Type B pancreatic cell (in vitro differentiated cells): Measurements from ENCODE around the gene PAK1. TPM values are rescaled to one million over a fixed set of nuclear protein-coding genes. Genes with fewer than 3 reads are reported as not detected.

ENCODE experiments used
- DNase-seq: peaks from one replicate; pipeline ENCODE4 v3.0.0; 2021; ENCODE audit warnings: mixed read lengths; ENCODE audit not compliant: unreplicated experiment; ENCODE audit errors: extremely low spot score
- H3K27ac Mint-ChIP-seq: 2 replicates; pipeline ENCODE4 v1.8.0; 2021; ENCODE audit warnings: mild to moderate bottlenecking, mixed read lengths
- H3K27me3 Mint-ChIP-seq: 2 replicates; pipeline ENCODE4 v1.8.0; 2021; ENCODE audit warnings: mixed read lengths
- H3K36me3 Mint-ChIP-seq: 2 replicates; pipeline ENCODE4 v1.8.0; 2021; ENCODE audit warnings: mixed read lengths
- H3K4me1 Mint-ChIP-seq: one replicate; pipeline ENCODE4 v1.8.0; 2021; ENCODE audit warnings: mixed read lengths; ENCODE audit not compliant: unreplicated experiment
- H3K4me3 Mint-ChIP-seq: 2 replicates; pipeline ENCODE4 v1.8.0; 2021; ENCODE audit warnings: mild to moderate bottlenecking, mixed read lengths
- H3K9me3 Mint-ChIP-seq: 2 replicates; pipeline ENCODE4 v1.8.0; 2021; ENCODE audit warnings: mixed read lengths
- total RNA-seq: library from RNA; stranded (reverse); gene quantifications from 2 replicates; pipeline ENCODE4 v1.2.1, GENCODE V29; 2021; ENCODE audit warnings: low replicate concordance
- TF ChIP-seq, protein P1 (sequence below): fragments of 200-600 bp; sonication (generic); conservative IDR thresholded peaks from 2 replicates; pipeline ENCODE4 v1.5.0; 2021; ENCODE audit warnings: antibody characterized with exemption, mild to moderate bottlenecking

The PAK1 gene
- total RNA-seq, 1 donor from 2014 or later = 70.3 TPM

GRCh38 chr11:77374611-77375031 is 99.3 kb downstream of the PAK1 start:
- Mint-ChIP-seq H3K27ac (no peak overlapping the region), H3K4me1 (peaks cover 3% of the 10 kb centered on the region), H3K9me3 (no peaks in the 10 kb centered on the region), H3K4me3 (no peak overlapping the region), H3K36me3 (peaks cover 16% of the 10 kb centered on the region), H3K27me3 (no peaks in the 10 kb centered on the region)
- TF ChIP-seq, protein P1, sequence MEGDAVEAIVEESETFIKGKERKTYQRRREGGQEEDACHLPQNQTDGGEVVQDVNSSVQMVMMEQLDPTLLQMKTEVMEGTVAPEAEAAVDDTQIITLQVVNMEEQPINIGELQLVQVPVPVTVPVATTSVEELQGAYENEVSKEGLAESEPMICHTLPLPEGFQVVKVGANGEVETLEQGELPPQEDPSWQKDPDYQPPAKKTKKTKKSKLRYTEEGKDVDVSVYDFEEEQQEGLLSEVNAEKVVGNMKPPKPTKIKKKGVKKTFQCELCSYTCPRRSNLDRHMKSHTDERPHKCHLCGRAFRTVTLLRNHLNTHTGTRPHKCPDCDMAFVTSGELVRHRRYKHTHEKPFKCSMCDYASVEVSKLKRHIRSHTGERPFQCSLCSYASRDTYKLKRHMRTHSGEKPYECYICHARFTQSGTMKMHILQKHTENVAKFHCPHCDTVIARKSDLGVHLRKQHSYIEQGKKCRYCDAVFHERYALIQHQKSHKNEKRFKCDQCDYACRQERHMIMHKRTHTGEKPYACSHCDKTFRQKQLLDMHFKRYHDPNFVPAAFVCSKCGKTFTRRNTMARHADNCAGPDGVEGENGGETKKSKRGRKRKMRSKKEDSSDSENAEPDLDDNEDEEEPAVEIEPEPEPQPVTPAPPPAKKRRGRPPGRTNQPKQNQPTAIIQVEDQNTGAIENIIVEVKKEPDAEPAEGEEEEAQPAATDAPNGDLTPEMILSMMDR = no peak
- no peak for DNase-seq

DNA sequence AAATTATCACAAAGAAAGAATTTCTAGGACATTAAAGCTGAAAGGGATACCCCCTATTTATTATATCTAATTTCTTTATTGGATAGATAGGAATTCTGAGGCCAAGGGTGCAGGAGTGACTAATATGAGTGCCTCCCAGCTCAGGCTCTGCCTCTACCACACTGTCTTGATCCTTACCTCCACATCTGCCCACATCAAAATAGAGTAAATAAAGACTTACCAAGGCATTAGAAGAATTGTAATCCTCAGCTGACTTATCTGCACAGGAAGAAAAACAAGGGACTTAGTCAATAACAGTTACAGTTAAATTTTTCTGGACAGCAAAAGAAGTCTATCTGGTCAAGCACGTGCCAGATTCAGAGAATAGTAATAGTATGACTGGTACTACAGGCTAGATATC is 99.8 kb downstream of the PAK1 start:
- H3K36me3 Mint-ChIP-seq = peaks cover 12% of the 10 kb centered on the region
- no peaks in the 10 kb centered on the region for H3K4me1 Mint-ChIP-seq
- TF ChIP-seq, protein P1 = no peak
- no peak for DNase-seq
- H3K9me3 Mint-ChIP-seq = no peaks in the 10 kb centered on the region
- H3K27me3 Mint-ChIP-seq = no peaks in the 10 kb centered on the region
- no peak overlapping the region for H3K4me3 Mint-ChIP-seq
- H3K27ac Mint-ChIP-seq = no peak overlapping the region

DNA sequence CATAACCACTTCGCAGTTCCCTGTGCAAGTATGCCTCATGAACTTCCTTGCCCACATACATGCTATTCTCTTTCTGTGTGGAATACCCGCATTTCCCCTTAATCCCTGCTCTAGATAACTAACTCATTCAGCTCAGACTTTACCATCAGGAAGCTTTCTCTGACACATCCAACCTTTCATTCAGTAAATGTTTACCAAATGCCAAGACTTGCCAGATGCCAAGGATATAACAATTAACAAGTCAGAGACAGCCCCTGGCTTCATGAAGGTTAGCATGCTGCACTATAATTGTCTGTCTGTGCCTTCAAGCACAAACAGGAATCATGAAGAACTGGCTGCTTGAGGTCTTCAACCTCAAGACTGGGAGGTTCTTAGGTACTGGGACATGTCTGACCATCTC is 101.2 kb downstream of the PAK1 start:
- TF ChIP-seq, protein P1 = no peak
- no peak overlapping the region for H3K4me3 Mint-ChIP-seq
- H3K27ac Mint-ChIP-seq = no peak overlapping the region
- H3K36me3 Mint-ChIP-seq = peaks cover 13% of the 10 kb centered on the region
- H3K4me1 Mint-ChIP-seq = no peaks in the 10 kb centered on the region
- no peaks in the 10 kb centered on the region for H3K27me3 Mint-ChIP-seq
- DNase-seq = no peak
- H3K9me3 Mint-ChIP-seq = no peaks in the 10 kb centered on the region

GRCh38 chr11:77371646-77372045 is 102.2 kb downstream of the PAK1 start:
- H3K27ac Mint-ChIP-seq = no peak overlapping the region
- H3K4me1 Mint-ChIP-seq = no peaks in the 10 kb centered on the region
- H3K36me3 Mint-ChIP-seq = peaks cover 15% of the 10 kb centered on the region
- DNase-seq = no peak
- H3K27me3 Mint-ChIP-seq = no peaks in the 10 kb centered on the region
- no peak overlapping the region for H3K4me3 Mint-ChIP-seq
- no peaks in the 10 kb centered on the region for H3K9me3 Mint-ChIP-seq
- TF ChIP-seq, protein P1 = no peak

GRCh38 chr11:77370217-77370616 is 103.7 kb downstream of the PAK1 start:
- DNase-seq = no peak
- no peak overlapping the region for H3K27ac Mint-ChIP-seq
- H3K36me3 Mint-ChIP-seq = peaks cover 15% of the 10 kb centered on the region
- H3K9me3 Mint-ChIP-seq = no peaks in the 10 kb centered on the region
- no peaks in the 10 kb centered on the region for H3K27me3 Mint-ChIP-seq
- no peak overlapping the region for H3K4me3 Mint-ChIP-seq
- TF ChIP-seq, protein P1 = no peak
- H3K4me1 Mint-ChIP-seq = no peaks in the 10 kb centered on the region

DNA sequence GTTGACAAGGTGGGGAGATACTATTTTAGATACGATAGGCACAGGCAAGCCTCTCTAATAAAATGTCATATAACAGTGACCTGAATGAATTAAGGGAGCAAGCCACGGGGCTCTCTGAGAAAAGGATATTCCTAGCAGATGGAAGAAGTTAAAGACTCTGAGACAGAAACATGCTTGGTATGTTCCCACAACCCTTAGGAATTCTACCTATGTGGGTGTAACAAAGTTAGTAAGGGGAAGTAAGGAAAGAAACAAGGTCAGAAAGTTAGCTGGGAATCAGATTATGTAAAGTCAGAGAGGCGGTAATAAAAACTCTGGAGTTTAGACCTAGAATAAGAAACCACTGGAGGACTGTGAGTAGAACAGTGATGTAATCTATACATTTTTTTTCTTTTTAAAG is 112.7 kb downstream of the PAK1 start:
- TF ChIP-seq, protein P1 = no peak
- DNase-seq = no peak
- no peak overlapping the region for H3K4me3 Mint-ChIP-seq
- H3K36me3 Mint-ChIP-seq = peaks cover 21% of the 10 kb centered on the region
- peaks cover 4% of the 10 kb centered on the region for H3K9me3 Mint-ChIP-seq
- no peak overlapping the region for H3K27ac Mint-ChIP-seq
- no peaks in the 10 kb centered on the region for H3K27me3 Mint-ChIP-seq
- H3K4me1 Mint-ChIP-seq = no peaks in the 10 kb centered on the region
